HG02610 (cell line): ENCODE results near the gene ACOT8.
A peak's percentile ranks its signal among the peaks of the same experiment; 100 is the strongest.
"Not testable (repeated sequence)": the region's sequence is repeated elsewhere in the genome, so short reads cannot be mapped to it uniquely, and the experiment has no call there.

Experiments used
- ATAC-seq: cut with Tn5 transposase; IDR thresholded peaks from one replicate; pipeline ENCODE4 v1.9.1; 2021; ENCODE audit warnings: mild to moderate bottlenecking, moderate library complexity; ENCODE audit not compliant: unreplicated experiment

Gene ACOT8

GRCh38 chr20:45832619-45833018 is 24.6 kb downstream of the ACOT8 start:
- no peak for ATAC-seq

GRCh38 chr20:45829673-45830106 is 27.5 kb downstream of the ACOT8 start:
- not testable (repeated sequence) for ATAC-seq

GRCh38 chr20:45828589-45828988 is 28.6 kb downstream of the ACOT8 start:
- no peak for ATAC-seq

GRCh38 chr20:45827712-45828111 is 29.5 kb downstream of the ACOT8 start:
- ATAC-seq, result no peak

- ATAC-seq, result no peak
Observed at GRCh38 chr20:45827030-45827652, 30.1 kb downstream of the ACOT8 start, which contains the start of gene TNNC2. TSS of gene TNNC2 (minus strand) at chr20:45827312. CDS start at chr20:45827248, 64 bp downstream.

GRCh38 chr20:45826381-45827019 is 30.7 kb downstream of the ACOT8 start:
- no peak for ATAC-seq

- no peak for ATAC-seq
Observed at GRCh38 chr20:45823949-45824835, 33.0 kb downstream of the ACOT8 start.

GRCh38 chr20:45822857-45823256 is 34.3 kb downstream of the ACOT8 start:
- no peak for ATAC-seq

DNA sequence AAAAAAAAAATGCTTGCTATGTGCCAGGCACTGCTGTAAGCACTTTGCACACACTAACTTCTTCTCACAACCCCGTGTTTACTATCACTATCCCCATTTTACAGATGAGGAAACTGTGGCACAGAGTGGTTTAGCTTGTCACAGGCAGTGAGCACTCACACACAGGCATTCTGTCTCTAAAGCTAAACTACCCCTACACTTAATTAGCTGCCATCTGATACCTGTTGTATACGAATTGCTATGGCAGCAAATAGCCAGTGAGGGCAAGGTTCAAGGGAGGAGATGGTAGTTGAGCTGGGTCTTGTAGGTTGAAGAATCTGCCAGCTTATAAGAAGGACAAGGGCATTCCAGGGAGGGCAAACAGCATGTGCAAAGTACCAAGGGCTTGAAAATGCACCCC is 35.2 kb downstream of the ACOT8 start:
- ATAC-seq, result no peak

- no peak for ATAC-seq
Observed at GRCh38 chr20:45819466-45819865, 37.7 kb downstream of the ACOT8 start.

DNA sequence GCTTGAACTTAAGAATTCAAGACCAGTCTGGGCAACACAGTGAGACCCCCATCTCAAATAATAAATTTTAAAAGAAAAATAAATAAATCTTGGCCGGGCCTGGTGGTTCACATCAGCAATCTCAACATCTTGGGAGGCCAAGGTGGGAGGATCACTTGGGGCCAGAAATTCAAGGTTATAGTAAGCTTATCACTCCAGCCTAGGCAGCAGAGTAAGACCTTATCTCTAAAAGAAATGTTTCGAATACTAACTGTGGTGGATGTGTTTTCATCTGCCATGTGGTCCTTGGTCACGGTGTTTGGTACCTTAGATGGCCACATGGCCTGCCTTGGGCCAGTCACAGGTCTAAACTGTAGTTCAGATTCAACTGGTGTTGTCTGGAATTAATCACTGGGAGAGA is 39.0 kb downstream of the ACOT8 start:
- ATAC-seq, result no peak

DNA sequence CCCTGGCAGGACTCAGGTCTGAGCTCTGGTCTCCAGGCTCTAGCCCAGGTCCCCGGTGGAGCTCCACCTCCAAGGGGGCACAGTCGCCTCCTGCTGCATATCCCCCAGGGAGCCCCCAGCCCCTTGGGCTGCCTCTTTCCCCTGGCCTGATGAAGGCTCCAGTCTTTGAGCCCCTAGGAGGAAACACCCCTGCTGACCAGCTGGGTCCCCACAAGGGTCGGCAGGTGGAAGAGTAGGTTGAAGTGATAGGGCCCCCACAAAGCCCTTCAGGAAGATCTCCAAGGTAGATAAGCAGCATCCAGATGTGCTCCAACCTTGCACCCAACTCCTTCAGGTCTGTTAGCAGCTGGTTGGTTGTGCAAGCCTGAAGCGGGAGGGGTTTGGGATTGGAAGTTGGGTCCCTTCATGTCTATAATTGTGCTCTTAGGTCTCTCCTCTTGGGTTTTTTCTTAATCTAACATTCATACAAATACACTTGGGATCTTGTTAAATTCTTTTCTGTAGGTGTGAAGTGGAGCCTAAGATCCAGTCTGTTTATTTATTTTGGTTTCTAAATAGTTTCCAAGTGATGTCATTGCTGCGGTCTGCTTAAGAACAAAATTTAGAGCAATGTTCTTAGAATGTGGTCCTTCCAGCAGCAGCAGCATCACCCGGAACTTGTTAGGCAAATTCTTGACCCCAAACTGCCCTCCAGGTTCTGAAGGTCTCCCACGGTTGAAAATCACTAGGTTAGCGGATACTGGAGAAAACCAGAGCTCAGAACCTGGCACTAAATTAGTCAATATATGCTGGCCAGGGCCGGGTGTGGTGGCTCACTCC is 39.6 kb downstream of the ACOT8 start:
- no peak for ATAC-seq

DNA sequence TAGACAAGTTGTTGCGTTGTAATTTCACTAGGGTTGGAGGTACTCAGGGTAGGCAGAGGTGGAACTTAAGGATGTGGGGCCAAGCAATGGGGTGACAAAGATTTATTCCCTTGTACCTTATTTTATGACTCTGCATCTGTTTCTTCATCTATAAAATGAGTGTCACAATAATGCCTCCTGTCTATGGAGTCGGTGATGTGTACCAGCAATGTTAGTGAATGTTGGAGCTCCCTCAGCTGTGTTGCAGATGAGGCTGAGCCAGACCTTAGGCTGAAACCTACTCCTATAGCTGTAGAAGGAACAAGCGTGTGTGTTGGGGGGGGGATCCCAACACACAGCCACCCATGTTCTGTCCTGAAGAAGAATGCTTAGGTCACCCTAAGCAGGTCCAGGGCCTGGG is 40.2 kb downstream of the ACOT8 start:
- ATAC-seq, result no peak

GRCh38 chr20:45814314-45814713 is 42.9 kb downstream of the ACOT8 start:
- ATAC-seq, result no peak

DNA sequence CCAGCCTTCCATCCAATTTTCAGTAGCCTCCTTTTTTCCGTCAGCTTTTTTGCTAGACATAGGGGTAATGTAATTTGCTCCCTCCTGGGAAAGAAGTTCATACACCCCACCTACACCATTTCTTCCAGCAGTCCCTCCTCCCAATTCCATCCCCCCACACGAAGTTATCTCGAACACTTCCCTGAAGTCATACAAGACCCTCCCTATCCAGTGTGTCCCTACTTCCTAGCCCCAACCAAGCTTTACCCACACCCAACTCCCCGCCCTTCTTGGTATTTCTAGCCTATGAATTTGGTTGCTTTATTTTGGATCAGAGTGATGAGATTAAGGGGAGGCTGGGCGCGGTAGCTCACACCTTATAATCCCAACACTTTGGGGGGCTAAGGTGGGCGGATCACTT is 43.7 kb downstream of the ACOT8 start:
- ATAC-seq, result no peak

DNA sequence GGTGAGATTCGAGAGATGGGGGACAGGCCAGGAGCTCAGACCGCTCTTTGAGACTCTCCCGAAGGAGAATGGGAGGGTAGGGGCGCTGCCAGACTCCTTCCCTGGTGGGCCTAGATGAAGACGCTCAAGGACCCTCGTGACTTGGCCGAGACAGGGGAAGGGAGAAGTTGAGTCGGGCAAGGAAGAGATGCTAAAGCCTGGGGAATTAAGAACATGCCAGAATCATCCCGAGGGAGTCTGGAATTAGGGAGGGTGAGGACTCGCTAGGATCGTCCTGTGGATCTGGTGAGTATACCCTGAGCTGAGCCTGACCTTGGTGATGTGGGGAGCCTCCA is 44.2 kb downstream of the ACOT8 start:
- ATAC-seq, result no peak

- peak; percentile 98 for ATAC-seq
Observed at GRCh38 chr20:45812157-45813005, 44.8 kb downstream of the ACOT8 start, which contains the start of gene UBE2C. TSS of gene UBE2C (plus strand) at chr20:45812644. CDS start at chr20:45812696, 52 bp downstream.

GRCh38 chr20:45810191-45810970 is 46.8 kb downstream of the ACOT8 start:
- ATAC-seq, result no peak

DNA sequence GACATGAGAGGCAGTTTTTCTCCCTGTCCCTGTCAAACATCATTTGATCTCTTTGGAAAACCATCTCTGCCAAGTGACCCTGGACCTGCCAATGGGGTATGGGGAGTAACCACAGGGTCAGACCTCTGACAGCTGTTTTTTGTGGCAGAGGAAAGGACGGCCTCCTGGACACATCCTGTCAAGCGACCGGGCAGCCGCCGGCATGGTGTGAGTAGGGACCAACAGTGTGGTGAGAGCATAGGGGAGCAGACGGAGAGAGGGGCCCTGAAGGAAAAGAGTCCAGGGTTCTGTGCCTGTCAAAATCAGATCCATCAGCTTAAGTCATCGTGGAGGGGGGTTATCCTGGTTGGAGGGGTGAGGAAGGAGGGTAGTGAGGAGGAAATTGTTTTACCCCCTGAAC is 55.3 kb downstream of the ACOT8 start:
- no peak for ATAC-seq
